SK-N-MC (cell line): ENCODE data around the gene LGALS3BP.

Experiments used
- DNase-seq: peaks from one replicate; pipeline ENCODE4 v3.0.0-alpha.2; 2011; ENCODE audit warnings: low read depth, low spot score
- H3K27ac ChIP-seq: fragments of 200-600 bp; sonication (generic); 2 replicates; pipeline ENCODE4 v1.5.1; 2016; ENCODE audit warnings: mixed run types
- H3K36me3 ChIP-seq: fragments of 200-600 bp; sonication (generic); 2 replicates; pipeline ENCODE4 v1.6.1; 2017; ENCODE audit warnings: antibody characterized with exemption, low read length, mixed read lengths; ENCODE audit not compliant: insufficient read depth
- H3K4me3 ChIP-seq: fragments of 200-600 bp; sonication (generic); 2 replicates; pipeline ENCODE4 v1.5.1; 2016
- H3K9ac ChIP-seq: fragments of 200-600 bp; sonication (generic); 2 replicates; pipeline ENCODE4 v1.8.0; 2017; ENCODE audit warnings: mixed run types, mixed read lengths; ENCODE audit not compliant: insufficient read length
- H3K9me3 ChIP-seq: fragments of 200-600 bp; sonication (generic); 2 replicates; pipeline ENCODE4 v1.6.1; 2017; ENCODE audit warnings: low read depth, mild to moderate bottlenecking, antibody characterized with exemption, low read length, moderate library complexity, mixed read lengths
- EZH2 ChIP-seq: fragments of 200-600 bp; sonication (generic); IDR thresholded peaks from one replicate; pipeline ENCODE4 v1.6.1; 2017; ENCODE audit warnings: antibody characterized with exemption
- FOXP2 ChIP-seq: optimal IDR thresholded peaks from 2 replicates; pipeline ENCODE3; 2011; ENCODE audit warnings: mild to moderate bottlenecking, moderate library complexity; ENCODE audit not compliant: insufficient read depth; ENCODE audit errors: extremely low read length, control extremely low read depth
- POLR2AphosphoS5 ChIP-seq: IDR thresholded peaks from 2 replicates; pipeline ENCODE4 v1.6.1; 2012; ENCODE audit warnings: mild to moderate bottlenecking, low read depth, low read length, borderline replicate concordance

Gene LGALS3BP, protein sequence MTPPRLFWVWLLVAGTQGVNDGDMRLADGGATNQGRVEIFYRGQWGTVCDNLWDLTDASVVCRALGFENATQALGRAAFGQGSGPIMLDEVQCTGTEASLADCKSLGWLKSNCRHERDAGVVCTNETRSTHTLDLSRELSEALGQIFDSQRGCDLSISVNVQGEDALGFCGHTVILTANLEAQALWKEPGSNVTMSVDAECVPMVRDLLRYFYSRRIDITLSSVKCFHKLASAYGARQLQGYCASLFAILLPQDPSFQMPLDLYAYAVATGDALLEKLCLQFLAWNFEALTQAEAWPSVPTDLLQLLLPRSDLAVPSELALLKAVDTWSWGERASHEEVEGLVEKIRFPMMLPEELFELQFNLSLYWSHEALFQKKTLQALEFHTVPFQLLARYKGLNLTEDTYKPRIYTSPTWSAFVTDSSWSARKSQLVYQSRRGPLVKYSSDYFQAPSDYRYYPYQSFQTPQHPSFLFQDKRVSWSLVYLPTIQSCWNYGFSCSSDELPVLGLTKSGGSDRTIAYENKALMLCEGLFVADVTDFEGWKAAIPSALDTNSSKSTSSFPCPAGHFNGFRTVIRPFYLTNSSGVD

DNA sequence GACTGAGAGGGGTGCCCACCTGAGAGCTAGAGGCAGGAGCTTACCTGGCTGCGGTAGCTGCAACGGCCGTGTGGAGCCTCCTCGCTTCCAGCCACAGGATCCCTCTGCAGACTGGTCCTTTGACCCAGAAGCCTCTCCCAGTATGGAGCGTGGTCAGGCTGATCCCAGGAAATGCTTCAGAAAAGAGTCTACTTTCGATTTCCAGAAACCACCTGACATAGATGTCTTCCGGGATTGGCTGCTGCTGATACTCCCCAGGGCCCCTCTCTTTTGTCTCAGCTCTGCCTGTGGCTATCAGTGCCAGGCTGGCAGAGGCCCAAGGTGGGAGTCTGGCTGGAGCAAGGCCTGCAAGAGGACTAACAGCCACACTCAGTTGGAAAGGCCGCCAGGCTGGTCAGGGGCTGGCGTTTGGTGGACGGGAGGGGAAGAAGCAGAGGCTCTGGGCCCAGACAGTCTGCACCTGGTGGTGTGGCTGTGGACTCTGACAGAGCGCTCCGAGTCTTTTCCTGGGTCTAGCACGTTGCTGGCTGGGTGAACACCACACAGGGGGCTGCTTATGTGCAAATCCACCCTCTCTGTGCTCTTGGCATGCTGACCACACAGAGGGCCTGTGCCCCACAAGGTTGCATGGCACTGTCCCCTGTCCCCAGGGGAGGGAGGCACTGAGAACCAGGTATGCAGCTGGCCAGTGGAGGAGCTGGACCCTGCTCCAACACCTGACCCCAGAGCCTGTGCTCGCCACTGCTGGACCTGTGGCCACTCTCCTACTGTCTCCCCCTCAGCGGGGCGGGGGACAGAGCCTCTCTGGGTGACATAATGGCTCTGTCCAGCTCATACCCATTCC is at the start of gene LGALS3BP:
Gene LGALS3BP, minus strand, starts transcription at position 144 of the 844 bp plus-strand sequence. CDS start 2,732 bp downstream, outside the sequence.
- TF ChIP-seq EZH2 (no peak), POLR2AphosphoS5 (peak; percentile 85)
- Histone ChIP-seq H3K9me3 (no peaks in the 10 kb centered on the region), H3K36me3 (peaks cover 19% of the 10 kb centered on the region; the same call in 1 of the 2 replicates), H3K4me3 (peak within 1 kb of the TSS; percentile 84), H3K27ac (peak within 1 kb of the TSS; percentile 63; the same call in 1 of the 2 replicates), H3K9ac (peak within 1 kb of the TSS; percentile 79)
- peak; percentile 22 for DNase-seq

DNA sequence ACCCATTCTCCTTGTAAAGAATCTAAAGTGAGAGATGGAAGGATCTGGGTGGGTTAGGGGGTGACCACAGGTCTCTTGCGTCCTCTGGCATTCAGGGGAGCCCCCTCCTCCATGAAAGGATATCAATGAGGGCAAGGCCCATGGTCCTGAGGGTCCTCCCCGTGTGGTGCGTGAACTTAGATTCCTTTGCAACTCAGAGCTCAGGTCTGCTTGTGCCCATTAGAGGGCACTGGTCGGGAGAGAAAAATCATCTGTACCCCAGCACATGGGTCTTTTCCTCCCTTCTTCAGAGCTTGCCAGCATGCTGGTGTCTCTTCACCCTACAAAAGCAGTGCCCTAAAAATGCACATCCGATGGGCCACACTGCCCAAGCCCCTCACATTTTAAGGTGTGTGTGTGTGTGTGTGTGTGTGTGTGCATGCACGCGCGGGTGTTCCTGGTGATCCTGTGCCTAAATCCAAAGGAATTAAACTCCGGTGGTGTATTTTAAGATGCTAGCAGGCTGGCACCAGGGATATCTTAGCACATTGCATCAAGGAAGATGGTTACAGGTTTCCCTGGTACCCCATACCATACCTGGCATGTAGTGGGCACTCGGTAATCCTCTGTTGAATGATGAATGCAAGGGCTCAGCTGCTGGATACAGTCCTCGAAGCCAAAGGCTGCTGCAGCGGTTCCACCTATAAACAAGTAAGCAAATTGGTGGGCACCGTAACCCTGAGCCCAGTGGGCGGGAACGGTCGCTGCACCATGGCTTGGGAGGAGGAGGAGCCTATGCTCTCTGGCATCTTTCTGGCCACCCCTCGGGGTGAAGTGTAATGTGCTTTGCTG is 49.0 kb upstream of the LGALS3BP start:
- no peak for TF ChIP-seq EZH2

DNA sequence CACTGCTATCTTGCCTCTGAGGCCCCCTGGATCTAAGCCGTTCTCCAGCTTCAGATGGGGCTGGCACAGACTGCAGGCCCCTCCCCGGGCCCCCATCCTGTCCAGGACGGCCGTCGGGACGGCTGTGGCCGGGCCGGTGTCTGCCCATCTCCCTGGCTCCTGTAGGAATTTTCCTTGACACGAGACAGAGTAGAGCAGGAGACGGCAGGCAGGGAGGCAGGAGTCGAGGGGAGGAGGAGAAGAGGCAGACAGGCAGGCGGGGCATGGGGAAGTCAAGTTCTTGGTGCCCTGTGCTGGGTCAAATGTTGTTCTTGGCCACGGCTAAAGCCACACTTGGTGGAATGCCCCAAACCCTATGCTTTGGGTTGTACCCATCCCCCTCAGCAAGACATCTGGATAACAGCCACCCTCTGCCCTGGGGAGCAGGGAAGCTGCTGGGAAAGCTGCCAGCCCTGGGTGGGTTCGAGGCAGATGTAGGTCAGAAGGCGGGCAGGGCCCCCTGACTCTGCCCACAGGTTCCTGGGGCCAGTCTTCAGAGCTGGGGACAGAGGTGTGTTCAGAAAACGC is 48.3 kb upstream of the LGALS3BP start:
- Histone ChIP-seq H3K9ac (no peak overlapping the region), H3K4me3 (no peak overlapping the region), H3K27ac (no peak overlapping the region), H3K9me3 (no peaks in the 10 kb centered on the region), H3K36me3 (no peaks in the 10 kb centered on the region)
- no peak for TF ChIP-seq EZH2
- TF ChIP-seq FOXP2, result no peak
- no peak for TF ChIP-seq POLR2AphosphoS5
- DNase-seq, result no peak

More for the DNA sequence above, 49.0 kb upstream of the LGALS3BP start:
- no peak overlapping the region for H3K9ac ChIP-seq
- no peak for DNase-seq
- no peaks in the 10 kb centered on the region for H3K9me3 ChIP-seq
- no peak overlapping the region for H3K4me3 ChIP-seq
- no peaks in the 10 kb centered on the region for H3K36me3 ChIP-seq
- no peak overlapping the region for H3K27ac ChIP-seq

- Histone ChIP-seq H3K27ac (no peak overlapping the region), H3K9ac (no peak overlapping the region), H3K4me3 (peak overlapping the region; percentile 40; the same call in 1 of the 2 replicates), H3K9me3 (no peaks in the 10 kb centered on the region), H3K36me3 (no peaks in the 10 kb centered on the region)
- DNase-seq, result no peak
- no peak for TF ChIP-seq FOXP2
- TF ChIP-seq POLR2AphosphoS5, result no peak
- no peak for TF ChIP-seq EZH2
These were observed 47.7 kb upstream of the LGALS3BP start for GRCh38 chr17:79027274-79027924.

- no peak for DNase-seq
- Histone ChIP-seq H3K9me3 (no peaks in the 10 kb centered on the region), H3K36me3 (no peaks in the 10 kb centered on the region), H3K9ac (no peak overlapping the region), H3K4me3 (peak overlapping the region; percentile 40), H3K27ac (no peak overlapping the region)
- TF ChIP-seq FOXP2 (no peak), POLR2AphosphoS5 (no peak), EZH2 (no peak)
These were observed 46.9 kb upstream of the LGALS3BP start for GRCh38 chr17:79026376-79027273.

GRCh38 chr17:79024901-79025737 is 45.4 kb upstream of the LGALS3BP start:
- Histone ChIP-seq H3K36me3 (no peaks in the 10 kb centered on the region), H3K9me3 (no peaks in the 10 kb centered on the region), H3K4me3 (peak overlapping the region; percentile 81), H3K9ac (no peak overlapping the region), H3K27ac (no peak overlapping the region)
- DNase-seq, result no peak
- TF ChIP-seq EZH2 (no peak), FOXP2 (no peak), POLR2AphosphoS5 (no peak)
